WI38 (cell line): ENCODE results near the gene PRR27.

Experiments
- H3K4me3 ChIP-seq: 2 replicates; pipeline ENCODE4 v1.5.1; 2011; ENCODE audit warnings: low read depth, mild to moderate bottlenecking, control low read depth, low read length
- TF ChIP-seq, protein P1 (sequence below): IDR thresholded peaks from 2 replicates; pipeline ENCODE4 v1.5.1; 2012; ENCODE audit warnings: low read depth, mild to moderate bottlenecking, control low read depth, low read length

PRR27 gene

DNA sequence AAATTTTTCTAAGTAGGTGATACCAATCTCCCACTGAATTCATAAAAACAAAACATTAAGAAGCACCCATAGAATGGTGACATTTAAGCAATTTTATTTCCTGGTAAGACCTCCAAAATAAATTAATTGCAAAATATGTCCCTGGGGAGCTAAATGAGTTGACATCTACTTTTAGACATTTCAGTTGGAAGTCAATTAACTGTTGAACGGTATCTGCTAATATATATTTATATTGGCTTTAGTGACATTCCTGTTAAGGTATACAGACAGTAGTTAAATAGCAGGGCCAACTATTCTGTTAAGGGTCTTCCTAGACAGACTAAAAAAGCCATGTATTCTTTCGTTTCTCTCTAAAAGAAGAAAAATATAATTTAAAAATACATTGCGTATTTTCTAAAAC, at the start of gene PRR27:
Gene PRR27 (plus strand): TSS at position 301 of the 400 bp plus-strand sequence. CDS start 139 bp downstream, outside the sequence.
- H3K4me3 ChIP-seq, result no peak within 1 kb of the TSS
- TF ChIP-seq, protein P1, sequence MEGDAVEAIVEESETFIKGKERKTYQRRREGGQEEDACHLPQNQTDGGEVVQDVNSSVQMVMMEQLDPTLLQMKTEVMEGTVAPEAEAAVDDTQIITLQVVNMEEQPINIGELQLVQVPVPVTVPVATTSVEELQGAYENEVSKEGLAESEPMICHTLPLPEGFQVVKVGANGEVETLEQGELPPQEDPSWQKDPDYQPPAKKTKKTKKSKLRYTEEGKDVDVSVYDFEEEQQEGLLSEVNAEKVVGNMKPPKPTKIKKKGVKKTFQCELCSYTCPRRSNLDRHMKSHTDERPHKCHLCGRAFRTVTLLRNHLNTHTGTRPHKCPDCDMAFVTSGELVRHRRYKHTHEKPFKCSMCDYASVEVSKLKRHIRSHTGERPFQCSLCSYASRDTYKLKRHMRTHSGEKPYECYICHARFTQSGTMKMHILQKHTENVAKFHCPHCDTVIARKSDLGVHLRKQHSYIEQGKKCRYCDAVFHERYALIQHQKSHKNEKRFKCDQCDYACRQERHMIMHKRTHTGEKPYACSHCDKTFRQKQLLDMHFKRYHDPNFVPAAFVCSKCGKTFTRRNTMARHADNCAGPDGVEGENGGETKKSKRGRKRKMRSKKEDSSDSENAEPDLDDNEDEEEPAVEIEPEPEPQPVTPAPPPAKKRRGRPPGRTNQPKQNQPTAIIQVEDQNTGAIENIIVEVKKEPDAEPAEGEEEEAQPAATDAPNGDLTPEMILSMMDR, result no peak

DNA sequence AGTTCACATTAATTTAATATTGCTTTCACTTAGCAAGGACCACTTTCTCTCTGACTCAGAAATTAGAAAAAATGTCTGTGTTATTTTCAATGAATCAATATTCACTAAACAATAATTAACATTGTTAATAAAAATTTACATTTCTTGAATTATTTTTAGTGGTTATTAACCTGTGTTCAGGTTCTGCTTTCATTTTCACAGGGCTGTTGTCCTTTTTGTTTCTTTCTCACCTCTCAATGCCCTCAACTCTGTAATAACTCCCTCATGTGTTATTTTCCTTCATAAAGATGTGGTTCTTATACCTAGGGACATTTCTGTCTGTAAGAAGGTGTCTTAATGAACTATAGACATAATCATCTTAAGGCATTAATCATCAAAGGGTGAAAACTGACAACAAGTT, 43.1 kb upstream of the PRR27 start:
- TF ChIP-seq, protein P1, result no peak
- H3K4me3 ChIP-seq, result no peak overlapping the region

- H3K4me3 ChIP-seq, result no peak overlapping the region
- TF ChIP-seq, protein P1, result no peak
Measured at GRCh38 chr4:70113656-70114055, 40.4 kb upstream of the PRR27 start.

DNA sequence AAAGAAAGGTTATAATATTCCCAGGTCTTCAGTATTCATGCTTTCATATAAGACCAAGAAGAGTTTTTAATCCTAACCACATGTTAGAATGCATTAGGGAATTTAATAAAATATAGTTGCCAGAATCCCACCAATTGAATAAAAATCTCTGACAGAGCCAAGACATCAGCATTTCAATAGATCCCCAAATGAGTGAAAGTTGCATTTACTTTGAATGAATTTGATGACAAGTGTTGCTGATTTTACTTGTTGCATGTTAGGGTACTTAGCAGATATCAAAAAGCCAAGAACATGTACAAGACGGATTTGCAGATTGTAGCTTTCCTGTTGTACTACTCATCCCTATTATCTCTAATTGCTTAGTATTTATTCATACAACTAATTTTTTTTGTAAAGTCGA, 39.9 kb upstream of the PRR27 start:
- H3K4me3 ChIP-seq, result no peak overlapping the region
- TF ChIP-seq, protein P1, result no peak

DNA sequence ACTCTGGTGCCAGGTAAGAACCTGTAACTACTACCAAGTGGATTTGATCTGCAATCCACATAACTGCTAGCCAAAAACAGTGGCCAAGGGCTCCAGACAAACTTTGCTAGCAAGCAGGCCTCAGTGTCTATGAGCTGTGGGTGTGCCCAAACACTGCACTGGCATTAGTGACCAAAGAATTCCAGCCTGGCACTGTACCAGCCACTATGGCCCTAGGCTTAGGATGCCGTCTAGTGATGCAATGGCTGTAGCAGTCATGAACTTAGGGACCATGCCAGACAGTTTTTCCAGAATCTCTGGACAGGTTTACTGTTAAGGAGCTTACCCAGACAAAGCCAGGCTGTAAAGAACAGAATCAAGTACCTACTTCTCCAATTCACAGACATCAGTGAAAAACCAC, 33.7 kb upstream of the PRR27 start:
- TF ChIP-seq, protein P1, result no peak
- no peak overlapping the region for H3K4me3 ChIP-seq

DNA sequence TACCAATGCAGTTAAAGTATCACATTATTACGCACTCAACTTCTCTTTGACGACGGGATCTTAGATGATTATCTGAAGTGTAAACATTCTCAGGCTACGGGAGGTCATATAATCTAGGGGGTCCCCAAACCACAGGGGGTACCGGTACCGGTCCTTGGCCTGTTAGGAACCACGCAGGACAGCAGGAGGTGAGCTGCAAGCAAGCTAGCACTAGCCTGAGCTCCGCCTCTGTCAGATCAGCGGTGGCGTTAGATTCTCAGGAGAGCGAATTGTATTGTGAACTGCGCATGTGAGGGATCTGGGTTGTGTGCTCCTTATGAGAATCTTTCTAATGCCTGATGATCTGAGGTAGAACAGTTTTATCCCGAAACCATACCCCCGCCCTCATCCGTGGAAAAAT, 20.6 kb upstream of the PRR27 start:
- H3K4me3 ChIP-seq, result no peak overlapping the region
- TF ChIP-seq, protein P1, result no peak

DNA sequence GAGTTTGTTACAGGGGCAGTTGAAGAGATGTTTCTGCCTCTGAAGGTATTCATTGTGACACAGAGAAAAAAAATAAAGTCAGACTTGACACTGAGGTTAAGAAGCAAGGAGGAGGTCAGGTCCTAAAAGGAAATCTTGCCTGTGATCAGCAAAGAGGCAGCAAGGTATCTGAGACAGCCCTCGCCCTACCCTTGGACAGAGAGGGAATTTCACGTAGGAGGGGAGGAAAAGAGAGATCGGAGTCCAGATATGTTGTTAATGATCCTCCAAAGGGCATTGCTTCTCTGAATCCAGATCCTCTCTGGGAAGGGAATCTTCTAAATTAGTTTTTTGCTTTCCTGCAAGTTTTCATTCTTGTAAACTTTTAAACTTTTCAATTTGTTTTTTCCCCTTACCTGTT, 15.3 kb upstream of the PRR27 start:
- H3K4me3 ChIP-seq, result no peak overlapping the region
- TF ChIP-seq, protein P1, result no peak
